PC-3 (cell line): ENCODE data around the gene FRMPD3.

ENCODE experiments used
- EZH2 ChIP-seq: fragments of 300-600 bp; sonication (generic); IDR thresholded peaks from one replicate; pipeline ENCODE4 v1.6.1; 2017; ENCODE audit warnings: antibody characterized with exemption, mild to moderate bottlenecking, low read length; ENCODE audit not compliant: unreplicated experiment
- TF ChIP-seq, protein P1 (sequence below): fragments of 300-600 bp; sonication (generic); conservative IDR thresholded peaks from 2 replicates; pipeline ENCODE4 v1.5.1; 2017; ENCODE audit warnings: antibody characterized with exemption, low read depth, mild to moderate bottlenecking, low read length

DNA sequence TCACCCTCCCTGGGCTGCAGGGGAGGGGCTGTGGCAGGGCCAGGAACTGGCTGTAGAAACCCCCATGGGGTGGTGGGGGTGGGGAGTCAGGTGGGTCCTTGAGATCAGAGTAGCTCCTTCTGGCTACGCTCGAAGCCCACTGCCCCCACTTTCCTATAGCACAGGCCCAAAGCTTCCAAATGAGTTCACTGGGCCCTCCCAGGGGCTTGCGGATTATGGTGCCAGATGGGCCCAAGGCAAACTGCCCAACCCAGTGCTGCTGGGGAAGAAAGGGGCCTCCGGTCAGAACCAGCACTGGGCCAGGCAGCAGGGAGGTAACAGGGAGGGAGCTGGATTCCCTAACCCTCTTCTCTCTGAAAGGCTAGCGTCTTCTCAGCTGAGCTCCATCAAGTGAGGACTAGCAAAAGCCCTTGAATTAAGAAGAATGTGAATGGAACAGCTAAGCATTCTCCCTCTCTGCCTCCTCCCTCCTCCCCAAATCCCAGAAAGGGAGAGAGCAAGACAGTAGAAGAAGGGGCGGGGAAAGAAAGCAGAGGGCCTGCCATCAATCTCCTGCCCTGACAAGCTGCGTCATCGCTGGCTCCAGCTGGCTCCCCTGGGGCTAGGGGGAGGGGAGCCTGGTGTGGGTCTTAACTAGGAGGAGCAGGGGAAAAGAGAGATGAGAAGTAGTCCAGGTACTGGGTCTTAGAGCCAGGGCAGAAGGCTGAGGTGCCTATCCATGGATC, 34.7 kb downstream of the FRMPD3 start:
- TF ChIP-seq, protein P1, sequence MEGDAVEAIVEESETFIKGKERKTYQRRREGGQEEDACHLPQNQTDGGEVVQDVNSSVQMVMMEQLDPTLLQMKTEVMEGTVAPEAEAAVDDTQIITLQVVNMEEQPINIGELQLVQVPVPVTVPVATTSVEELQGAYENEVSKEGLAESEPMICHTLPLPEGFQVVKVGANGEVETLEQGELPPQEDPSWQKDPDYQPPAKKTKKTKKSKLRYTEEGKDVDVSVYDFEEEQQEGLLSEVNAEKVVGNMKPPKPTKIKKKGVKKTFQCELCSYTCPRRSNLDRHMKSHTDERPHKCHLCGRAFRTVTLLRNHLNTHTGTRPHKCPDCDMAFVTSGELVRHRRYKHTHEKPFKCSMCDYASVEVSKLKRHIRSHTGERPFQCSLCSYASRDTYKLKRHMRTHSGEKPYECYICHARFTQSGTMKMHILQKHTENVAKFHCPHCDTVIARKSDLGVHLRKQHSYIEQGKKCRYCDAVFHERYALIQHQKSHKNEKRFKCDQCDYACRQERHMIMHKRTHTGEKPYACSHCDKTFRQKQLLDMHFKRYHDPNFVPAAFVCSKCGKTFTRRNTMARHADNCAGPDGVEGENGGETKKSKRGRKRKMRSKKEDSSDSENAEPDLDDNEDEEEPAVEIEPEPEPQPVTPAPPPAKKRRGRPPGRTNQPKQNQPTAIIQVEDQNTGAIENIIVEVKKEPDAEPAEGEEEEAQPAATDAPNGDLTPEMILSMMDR: no peak
- TF ChIP-seq EZH2: no peak
